Astrocyte of the spinal cord (primary cell): Measurements from ENCODE around the gene RLF.

ENCODE experiments used
- DNase-seq: peaks from one replicate; pipeline ENCODE4 v3.0.0; 2011; ENCODE audit warnings: low read depth, low spot score
- H3K4me3 ChIP-seq: 2 replicates; pipeline ENCODE4 v1.5.1; 2011; ENCODE audit warnings: low read depth, mild to moderate bottlenecking, low read length, moderate library complexity
- CTCF ChIP-seq: IDR thresholded peaks from 2 replicates; pipeline ENCODE4 v1.5.1; 2012; ENCODE audit warnings: low read depth, mild to moderate bottlenecking, low read length, inconsistent platforms
- in situ Hi-C: cut with HindIII; loops from 2 replicates; pipeline ENCODE4 v1.10.0; 2017; ENCODE audit warnings: low sequenced_read_pairs

The RLF gene

GRCh38 chr1:40267767-40268187 lies 106.6 kb downstream of the RLF start:
- H3K4me3 ChIP-seq: no peak overlapping the region
- TF ChIP-seq CTCF: no peak
- DNase-seq: peak; percentile 91
- in situ Hi-C loops: no loop called here

GRCh38 chr1:40268211-40268610 lies 107.0 kb downstream of the RLF start:
- no peak overlapping the region for H3K4me3 ChIP-seq
- no peak for TF ChIP-seq CTCF
- no peak for DNase-seq
- in situ Hi-C loops: no loop called here

GRCh38 chr1:40270152-40270834 lies 109.1 kb downstream of the RLF start:
- H3K4me3 ChIP-seq: no peak overlapping the region
- in situ Hi-C loops: no loop called here
- no peak for TF ChIP-seq CTCF
- DNase-seq: no peak

GRCh38 chr1:40272653-40273213 lies 111.5 kb downstream of the RLF start:
- TF ChIP-seq CTCF: no peak
- in situ Hi-C loops: no loop called here
- H3K4me3 ChIP-seq: no peak overlapping the region
- no peak for DNase-seq

GRCh38 chr1:40273547-40274166 lies 112.5 kb downstream of the RLF start:
- no peak for DNase-seq
- no peak overlapping the region for H3K4me3 ChIP-seq
- in situ Hi-C loops: no loop called here
- TF ChIP-seq CTCF: no peak

- TF ChIP-seq CTCF: no peak
- in situ Hi-C loops: no loop called here
- DNase-seq: no peak
- H3K4me3 ChIP-seq: no peak overlapping the region
These were observed 113.1 kb downstream of the RLF start for GRCh38 chr1:40274331-40274730.
